Astrocyte of the hippocampus (primary cell): ENCODE results near the gene FAM170B.

ENCODE experiments used
- DNase-seq: peaks from one replicate; pipeline ENCODE4 v3.0.0; 2011; ENCODE audit warnings: low read depth, low spot score

FAM170B gene

DNA sequence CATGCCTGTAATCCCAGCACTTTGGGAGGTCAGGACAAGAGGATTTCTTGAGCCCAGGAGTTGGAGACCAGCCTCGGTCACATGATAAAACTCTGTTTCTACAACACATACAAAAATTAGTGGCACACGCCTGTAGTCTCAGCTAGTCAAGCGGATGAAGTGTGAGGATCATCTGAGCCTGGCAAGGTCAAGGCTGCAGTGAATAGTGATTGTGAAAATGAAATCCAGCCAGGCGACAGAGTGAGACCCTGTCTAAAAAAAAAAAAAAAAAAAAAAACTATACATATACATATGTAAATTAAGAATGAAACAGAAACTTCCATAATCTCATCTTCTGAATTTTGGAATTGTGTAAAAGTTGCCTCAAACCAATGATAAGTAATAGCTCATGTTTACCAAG, 18.2 kb upstream of the FAM170B start:
- DNase-seq: no peak

DNA sequence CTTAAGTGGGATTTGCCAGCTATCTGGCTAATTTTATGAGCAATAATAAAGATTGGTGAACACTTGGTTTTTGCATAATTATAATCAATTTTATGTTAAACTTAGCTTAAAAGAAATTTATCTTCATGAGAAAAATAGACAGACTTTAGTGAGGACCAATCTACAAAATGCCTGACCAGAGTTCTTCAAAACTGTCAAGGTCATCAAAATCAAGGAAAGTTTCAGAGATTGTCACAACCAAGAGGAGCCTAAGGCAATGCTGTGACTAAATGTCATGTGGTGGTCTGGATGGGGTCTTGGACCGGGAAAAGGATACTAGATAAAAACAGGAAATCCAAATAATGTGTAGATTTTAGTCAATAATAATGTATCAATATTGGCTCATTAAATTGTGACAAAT, 17.7 kb upstream of the FAM170B start:
- no peak for DNase-seq

- DNase-seq: no peak
Measured at GRCh38 chr10:49151025-49151445, 17.2 kb upstream of the FAM170B start.

DNA sequence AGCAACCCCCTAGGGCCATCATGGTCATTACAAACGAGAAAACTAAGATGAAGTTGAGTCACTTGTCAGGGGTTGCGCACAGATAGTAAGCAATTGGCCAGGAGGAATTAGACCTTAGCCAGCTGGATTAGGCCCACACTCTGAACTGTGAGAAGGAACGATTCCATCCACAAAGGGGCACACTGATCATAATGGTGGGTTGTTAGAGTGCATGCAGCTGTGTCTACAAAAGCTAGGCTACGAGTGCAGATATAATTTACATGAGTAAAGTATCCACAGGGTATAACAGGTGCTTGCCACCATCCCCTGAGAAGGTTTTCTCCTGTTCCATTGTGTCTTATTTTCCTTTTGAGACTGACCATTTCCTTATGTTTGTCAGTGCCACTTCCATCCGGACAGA, 16.6 kb upstream of the FAM170B start:
- no peak for DNase-seq

DNA sequence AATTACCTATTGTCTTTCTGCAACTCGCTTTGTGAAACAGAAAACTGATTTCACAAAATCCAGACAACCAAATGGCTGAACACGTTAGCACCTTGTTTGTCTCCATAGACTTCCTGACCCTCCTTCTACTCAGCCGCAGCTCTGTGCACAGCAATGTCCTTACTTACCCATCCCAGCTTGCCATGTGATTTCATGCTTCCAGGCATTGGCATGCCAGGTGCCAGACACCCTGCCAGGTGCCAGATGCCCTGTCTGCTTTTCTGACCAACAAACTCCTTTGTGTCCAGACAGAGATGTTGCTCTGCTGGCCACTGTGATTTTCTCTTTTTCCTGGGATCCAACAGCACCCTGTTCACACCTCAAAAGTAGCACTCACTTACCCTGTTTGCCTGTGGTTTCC, 16.1 kb upstream of the FAM170B start:
- no peak for DNase-seq

- DNase-seq: no peak
Measured at GRCh38 chr10:49144058-49144720, 10.4 kb upstream of the FAM170B start.

DNA sequence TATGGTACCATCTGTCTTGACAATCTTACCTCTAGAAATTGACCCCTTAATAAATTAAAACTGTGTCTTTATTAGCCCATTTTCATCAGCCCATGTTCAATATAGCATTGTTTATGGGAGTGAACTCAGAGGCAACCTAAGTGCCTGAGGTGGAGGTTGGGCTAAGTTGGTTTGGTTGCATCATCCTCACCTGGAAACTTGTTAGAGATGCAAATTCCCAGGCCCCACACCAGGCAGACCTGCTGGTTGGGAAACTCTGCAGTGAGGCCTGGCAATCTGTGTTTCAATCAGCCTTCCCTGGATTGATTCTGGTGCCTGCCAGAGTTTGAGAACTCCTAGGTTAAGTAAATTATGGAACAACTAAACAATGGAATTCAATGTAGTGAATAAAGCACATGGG, 9.4 kb upstream of the FAM170B start:
- DNase-seq: no peak

GRCh38 chr10:49141541-49142332, 7.9 kb upstream of the FAM170B start:
- no peak for DNase-seq

DNA sequence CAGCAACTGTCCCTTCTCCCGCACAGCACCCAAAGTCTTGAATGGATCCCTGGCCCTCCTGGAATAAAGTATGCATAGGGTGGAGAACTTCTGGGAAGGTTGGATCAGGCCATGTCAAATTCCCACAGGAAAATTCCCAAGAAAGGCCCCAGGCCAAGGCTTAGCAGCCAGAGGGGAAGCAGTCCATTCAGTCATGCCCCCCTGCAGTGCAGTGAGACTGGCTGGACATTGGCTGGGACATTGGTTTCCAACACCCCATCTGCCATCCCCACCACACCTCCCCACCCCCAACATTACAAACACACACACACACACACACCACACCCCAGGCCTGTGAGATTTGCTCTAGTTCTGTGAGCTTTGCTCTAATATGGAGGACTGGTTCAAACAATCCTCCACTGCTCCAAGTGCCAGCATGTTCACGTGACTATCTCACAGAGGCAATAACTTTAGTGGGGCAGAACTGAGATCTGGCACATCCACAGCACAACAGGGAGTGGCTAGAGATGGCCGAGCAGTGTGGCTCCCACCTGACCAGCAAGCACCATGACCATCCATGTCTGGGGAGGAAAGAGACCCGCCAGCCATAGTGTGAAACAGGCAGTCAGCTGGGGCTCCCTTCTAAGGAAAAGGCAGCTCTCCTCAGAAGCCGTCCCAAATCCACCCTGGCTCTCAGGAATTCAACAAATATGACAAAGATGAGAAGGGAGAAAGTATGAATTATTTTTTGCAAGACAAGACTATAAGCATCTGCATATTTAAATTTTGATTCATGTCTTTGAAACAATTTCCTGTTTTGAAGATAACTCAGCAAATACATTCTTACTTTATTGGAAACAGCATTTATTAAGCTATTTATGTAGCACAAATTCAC, 6.7 kb upstream of the FAM170B start:
- DNase-seq: no peak

- peak; percentile 75 for DNase-seq
Measured at GRCh38 chr10:49139846-49140195, 6.0 kb upstream of the FAM170B start.

DNA sequence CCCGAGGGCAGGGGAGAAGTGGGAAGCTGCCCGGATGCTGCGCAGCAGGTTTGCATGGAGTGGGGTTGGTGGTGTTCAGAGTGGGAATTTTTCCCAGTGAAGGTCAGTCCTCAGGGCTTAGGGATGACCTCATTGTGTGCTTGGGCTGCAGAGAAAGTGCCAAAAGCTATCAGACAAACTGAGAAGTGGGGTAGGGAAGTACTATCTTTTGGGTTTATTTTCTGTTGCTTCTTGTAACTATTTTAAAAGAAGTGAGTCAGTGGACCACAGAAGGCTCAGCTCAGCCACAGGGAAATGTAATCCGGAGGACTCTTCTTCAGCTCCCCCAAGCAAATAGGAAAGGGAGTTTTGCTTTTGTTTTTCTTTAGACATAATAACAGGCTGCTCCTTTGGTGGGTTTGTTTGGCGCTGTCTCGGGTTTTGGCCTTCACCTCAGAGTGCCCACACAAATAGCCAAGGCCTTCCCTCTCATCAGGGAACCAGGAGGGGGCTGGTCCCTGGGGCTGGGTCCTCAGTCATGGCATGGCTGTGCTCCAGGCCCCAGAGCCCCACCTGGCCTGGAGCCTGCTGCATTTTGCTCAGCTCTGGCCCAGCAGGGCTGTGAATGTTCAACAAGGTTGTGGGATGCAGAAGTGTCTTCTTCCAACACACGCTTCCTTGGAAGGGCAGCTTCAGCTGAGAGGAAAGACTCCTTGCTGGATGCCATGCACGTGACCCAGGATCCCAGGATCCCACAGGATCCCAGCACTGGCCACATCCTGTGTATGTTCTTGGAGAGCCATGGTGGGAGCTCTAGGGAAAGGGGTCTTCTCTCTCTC, 5.4 kb upstream of the FAM170B start:
- DNase-seq: peak; percentile 38

DNA sequence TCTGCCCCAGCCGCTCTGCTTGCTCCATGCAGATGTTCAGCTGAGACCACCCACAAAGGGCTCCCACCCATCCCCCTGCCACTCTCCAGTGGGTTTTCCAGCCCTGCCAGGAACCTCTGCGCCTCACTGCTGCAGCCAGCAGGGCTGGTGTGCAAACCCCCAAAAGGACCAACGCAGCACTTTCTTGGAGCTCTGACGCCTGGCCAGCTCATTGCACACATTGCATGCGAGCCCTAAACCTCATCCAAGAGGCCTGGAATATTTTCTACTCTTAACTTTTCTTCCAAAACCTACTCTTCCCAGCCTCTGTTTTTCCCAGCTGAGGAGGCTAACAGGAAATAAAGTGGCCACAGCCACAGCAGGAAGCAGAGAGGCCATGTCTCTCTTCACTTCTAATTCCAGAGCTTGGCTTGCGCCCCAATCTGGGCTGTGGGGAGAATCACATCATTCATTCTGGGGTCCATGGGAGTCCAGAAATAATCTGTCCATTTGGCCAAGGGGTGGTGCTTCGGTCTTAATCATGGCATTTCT, 4.6 kb upstream of the FAM170B start:
- DNase-seq: peak; percentile 25

DNA sequence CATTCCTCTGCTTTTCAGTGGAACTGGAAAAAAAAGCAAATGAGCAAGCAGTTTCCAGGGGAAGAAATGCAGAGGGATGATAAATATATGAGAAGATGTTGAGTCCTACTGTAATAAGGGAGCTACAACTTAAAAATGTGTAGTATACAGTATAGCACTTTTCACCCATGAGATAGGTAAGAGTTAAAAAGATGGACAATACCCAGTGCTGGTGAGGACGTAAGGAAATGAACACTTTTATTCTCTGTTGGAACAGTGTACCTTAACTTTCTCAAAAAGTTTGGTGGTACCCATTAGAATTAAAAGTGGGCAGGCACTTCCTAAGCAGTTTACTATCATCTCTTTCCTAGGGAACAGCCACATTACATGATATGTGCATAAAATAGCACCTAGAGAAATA, 2.7 kb upstream of the FAM170B start:
- no peak for DNase-seq

DNA sequence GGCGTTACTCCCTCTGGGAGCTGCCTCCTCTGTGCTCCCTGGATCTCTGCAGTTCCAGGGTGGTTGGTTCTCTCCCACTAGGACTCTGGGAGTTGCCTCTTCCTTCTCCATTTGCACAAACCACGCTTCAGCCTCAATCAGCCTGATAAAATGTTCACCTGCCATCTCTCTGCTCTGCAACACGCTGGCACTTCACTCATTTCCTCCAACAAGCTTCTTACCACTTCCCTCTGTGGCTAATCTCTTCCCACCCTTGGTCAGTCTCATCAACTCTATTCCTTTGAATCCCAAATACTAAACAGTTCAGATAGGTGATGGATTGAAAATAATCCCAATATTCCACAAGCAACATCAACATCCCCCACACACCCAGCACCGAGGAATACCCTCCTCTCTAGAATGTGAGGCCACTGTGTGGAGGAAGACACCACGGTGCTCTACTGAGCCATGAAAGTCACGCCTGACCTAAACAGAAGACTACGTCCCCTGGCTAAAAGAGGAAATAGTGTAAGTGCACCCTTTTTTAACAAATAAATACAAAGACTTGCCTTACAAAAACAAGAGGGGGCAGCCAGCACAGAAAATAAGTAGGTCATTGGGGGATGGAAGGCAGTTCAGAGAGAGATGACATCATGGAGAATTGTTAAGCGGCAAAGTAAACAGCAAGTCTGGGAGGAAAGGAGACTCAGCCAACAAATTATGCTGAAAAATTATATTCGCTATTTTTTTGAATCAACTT, 1.9 kb upstream of the FAM170B start:
- DNase-seq: no peak

DNA sequence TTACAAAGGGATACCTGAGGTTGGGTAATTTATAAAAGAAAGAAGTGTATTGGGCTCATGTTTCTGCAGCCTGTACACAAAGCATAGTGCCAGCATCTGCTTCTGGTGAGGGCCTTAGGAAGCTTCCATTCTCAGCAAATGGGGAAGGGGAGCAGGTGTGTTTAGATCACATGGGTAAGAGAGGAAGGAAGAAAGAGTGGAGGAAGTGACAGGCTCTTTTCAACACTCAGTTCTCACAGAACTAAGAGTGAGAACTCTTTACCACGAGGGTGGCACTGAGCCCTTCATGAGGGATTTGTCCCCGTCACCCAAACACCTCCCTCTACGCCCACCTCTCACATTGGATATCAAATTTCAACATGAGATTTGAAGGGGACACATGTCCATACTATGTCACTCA, 506 bp upstream of the FAM170B start:
- no peak for DNase-seq

DNA sequence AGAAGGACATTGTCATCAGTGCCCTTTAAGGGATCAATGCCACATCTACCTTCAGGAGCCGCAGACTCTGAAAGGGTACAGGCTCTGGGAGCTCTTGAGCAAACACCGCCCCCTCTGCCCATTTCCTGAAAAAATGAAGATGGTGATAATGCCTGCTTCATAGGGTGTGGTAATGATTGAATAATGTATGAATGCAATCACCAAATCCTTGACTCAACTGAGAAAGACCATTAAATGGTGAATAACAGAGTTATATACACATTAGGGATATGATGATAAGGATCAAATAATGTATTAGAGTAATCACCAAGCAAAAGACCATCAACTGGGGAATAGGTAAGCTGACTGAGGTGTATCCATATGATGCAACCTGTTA, 1.5 kb downstream of the FAM170B start:
- no peak for DNase-seq

DNA sequence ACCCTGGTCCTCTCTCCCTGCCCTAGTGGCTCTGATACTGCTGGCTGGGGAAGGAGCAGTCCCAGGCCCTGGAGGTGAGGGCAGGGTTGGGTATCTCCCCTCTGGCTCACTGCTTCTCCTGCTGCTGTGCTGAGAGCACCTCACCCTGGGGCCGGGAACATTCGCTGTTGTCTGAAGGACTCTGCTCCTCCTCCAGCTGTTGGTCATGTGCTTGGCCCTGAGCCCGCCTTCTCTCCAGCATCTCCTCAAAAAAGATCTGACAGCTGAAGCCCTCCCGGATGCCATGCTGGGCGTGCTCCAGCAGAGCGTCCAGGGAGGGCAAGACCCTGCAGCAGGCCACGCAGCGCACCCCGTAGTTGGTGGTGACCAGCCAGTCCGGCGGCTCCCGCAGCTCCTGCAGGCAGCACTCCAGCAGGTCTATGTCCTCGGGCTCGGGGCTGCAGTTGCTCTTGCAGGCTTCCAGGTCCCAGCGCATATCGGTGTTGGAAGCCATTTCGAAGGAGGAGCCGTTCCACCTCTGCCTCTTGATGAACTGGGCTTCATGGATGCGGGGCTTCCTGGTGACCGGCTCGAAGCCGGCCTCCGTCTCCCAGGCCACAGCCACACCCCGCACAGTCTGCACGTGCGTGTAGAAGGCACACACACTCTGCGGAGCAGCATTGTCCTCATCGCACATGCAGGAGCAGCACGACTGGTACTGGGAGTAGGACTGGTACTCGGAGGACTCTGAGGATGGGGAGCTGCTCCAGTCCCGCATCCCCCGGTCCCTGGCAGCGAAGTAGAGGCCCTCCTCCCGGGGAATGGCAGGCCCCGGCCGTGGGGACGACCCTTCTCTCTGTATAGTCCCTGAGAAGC, 2.1 kb downstream of the FAM170B start:
- no peak for DNase-seq

DNA sequence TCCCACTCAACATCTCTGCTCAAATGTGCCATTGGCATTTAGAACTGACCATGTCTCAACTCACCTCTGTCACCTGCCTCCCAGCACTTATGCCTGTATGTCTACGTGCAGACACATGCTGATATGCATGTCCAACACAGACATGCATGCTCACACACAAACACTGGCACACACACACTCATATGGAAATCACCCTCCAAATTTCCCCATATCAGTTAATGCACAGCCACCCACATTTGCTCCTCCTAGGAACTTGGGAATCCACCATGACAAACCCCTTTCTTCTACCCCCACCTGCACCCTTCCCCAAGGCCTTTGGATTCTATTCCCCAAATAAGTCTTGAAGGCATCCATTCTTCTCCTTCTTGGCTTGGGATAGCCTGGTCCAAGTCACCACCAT, 4.4 kb downstream of the FAM170B start:
- no peak for DNase-seq

GRCh38 chr10:49128854-49129253, 5.0 kb downstream of the FAM170B start:
- DNase-seq: no peak
